KMS-11 (cell line): ENCODE data around the gene UBE2I.

Source experiments
- H2AFZ ChIP-seq: fragments of 200-600 bp; sonication (generic); 2 replicates; pipeline ENCODE4 v1.6.1; 2016; ENCODE audit warnings: antibody characterized with exemption, mixed run types, low read depth
- H3K27ac ChIP-seq: fragments of 200-600 bp; sonication (generic); 2 replicates; pipeline ENCODE4 v1.6.1; 2016; ENCODE audit warnings: mild to moderate bottlenecking, mixed run types
- H3K27me3 ChIP-seq: fragments of 200-600 bp; sonication (generic); 2 replicates; pipeline ENCODE4 v1.6.1; 2017; ENCODE audit warnings: mild to moderate bottlenecking, low read depth, mixed run types, moderate library complexity; ENCODE audit not compliant: insufficient read depth
- H3K36me3 ChIP-seq: fragments of 200-600 bp; sonication (generic); 2 replicates; pipeline ENCODE4 v1.6.1; 2017; ENCODE audit warnings: mild to moderate bottlenecking, mixed run types; ENCODE audit not compliant: insufficient read depth
- H3K4me1 ChIP-seq: fragments of 200-600 bp; sonication (generic); 2 replicates; pipeline ENCODE4 v1.6.1; 2016; ENCODE audit warnings: mild to moderate bottlenecking, low read depth, mixed run types; ENCODE audit not compliant: poor library complexity, severe bottlenecking
- H3K4me2 ChIP-seq: fragments of 200-600 bp; sonication (generic); 2 replicates; pipeline ENCODE4 v1.7.0; 2016; ENCODE audit warnings: mild to moderate bottlenecking, mixed run types
- H3K4me3 ChIP-seq: fragments of 200-600 bp; sonication (generic); IDR thresholded peaks from 2 replicates; pipeline ENCODE4 v1.6.1; 2017; ENCODE audit warnings: low read depth, low read length, mixed read lengths; ENCODE audit not compliant: insufficient read depth
- H3K79me2 ChIP-seq: fragments of 200-600 bp; sonication (generic); 2 replicates; pipeline ENCODE4 v1.6.1; 2016; ENCODE audit warnings: low read depth, mixed run types; ENCODE audit not compliant: insufficient read depth
- H3K9ac ChIP-seq: fragments of 200-600 bp; sonication (generic); 2 replicates; pipeline ENCODE4 v1.6.1; 2016; ENCODE audit warnings: mild to moderate bottlenecking, mixed run types
- H4K20me1 ChIP-seq: fragments of 200-600 bp; sonication (generic); 2 replicates; pipeline ENCODE4 v1.6.1; 2016; ENCODE audit warnings: mild to moderate bottlenecking, mixed run types; ENCODE audit not compliant: insufficient read depth
- CTCF ChIP-seq: fragments of 200-600 bp; sonication (generic); conservative IDR thresholded peaks from 2 replicates; pipeline ENCODE4 v1.6.1; 2017; ENCODE audit warnings: low read depth, mild to moderate bottlenecking, antibody characterized with exemption, low read length, moderate library complexity, mixed read lengths

UBE2I gene

GRCh38 chr16:1272453-1273198, 36.8 kb upstream of the UBE2I start:
- Histone ChIP-seq H3K4me1 (no peaks in the 10 kb centered on the region), H3K27me3 (peaks cover 92% of the 10 kb centered on the region), H2AFZ (no peak overlapping the region), H3K27ac (no peak overlapping the region), H3K79me2 (no peaks in the 10 kb centered on the region), H3K4me2 (no peak overlapping the region), H4K20me1 (no peaks in the 10 kb centered on the region), H3K4me3 (no peak overlapping the region), H3K9ac (no peak overlapping the region), H3K36me3 (no peaks in the 10 kb centered on the region)
- TF ChIP-seq CTCF: no peak

GRCh38 chr16:1273816-1274215, 35.6 kb upstream of the UBE2I start:
- H4K20me1 ChIP-seq: no peaks in the 10 kb centered on the region
- H3K4me3 ChIP-seq: no peak overlapping the region
- no peak overlapping the region for H3K27ac ChIP-seq
- no peaks in the 10 kb centered on the region for H3K36me3 ChIP-seq
- no peak overlapping the region for H3K9ac ChIP-seq
- no peaks in the 10 kb centered on the region for H3K79me2 ChIP-seq
- no peak for TF ChIP-seq CTCF
- no peaks in the 10 kb centered on the region for H3K4me1 ChIP-seq
- H2AFZ ChIP-seq: no peak overlapping the region
- H3K4me2 ChIP-seq: no peak overlapping the region
- peaks cover 92% of the 10 kb centered on the region for H3K27me3 ChIP-seq

- H3K36me3 ChIP-seq: no peaks in the 10 kb centered on the region
- no peaks in the 10 kb centered on the region for H4K20me1 ChIP-seq
- peaks cover 92% of the 10 kb centered on the region for H3K27me3 ChIP-seq
- no peak overlapping the region for H3K27ac ChIP-seq
- no peak overlapping the region for H3K4me3 ChIP-seq
- H3K79me2 ChIP-seq: no peaks in the 10 kb centered on the region
- H3K4me2 ChIP-seq: no peak overlapping the region
- H2AFZ ChIP-seq: no peak overlapping the region
- no peak overlapping the region for H3K9ac ChIP-seq
- TF ChIP-seq CTCF: no peak
- no peaks in the 10 kb centered on the region for H3K4me1 ChIP-seq
Measured at GRCh38 chr16:1274767-1275166, 34.7 kb upstream of the UBE2I start.

GRCh38 chr16:1275791-1276579, 33.5 kb upstream of the UBE2I start:
- no peaks in the 10 kb centered on the region for H3K4me1 ChIP-seq
- no peaks in the 10 kb centered on the region for H4K20me1 ChIP-seq
- H3K27me3 ChIP-seq: peaks cover 92% of the 10 kb centered on the region
- H2AFZ ChIP-seq: no peak overlapping the region
- no peak overlapping the region for H3K4me2 ChIP-seq
- no peak overlapping the region for H3K4me3 ChIP-seq
- no peak for TF ChIP-seq CTCF
- no peaks in the 10 kb centered on the region for H3K79me2 ChIP-seq
- no peaks in the 10 kb centered on the region for H3K36me3 ChIP-seq
- H3K9ac ChIP-seq: no peak overlapping the region
- no peak overlapping the region for H3K27ac ChIP-seq
